Ovary (tissue), 3 donors: ENCODE results near the gene FANCC.

Source experiments
- CTCF ChIP-seq, 3 donors: fragments of 450-650 bp in 2 of 3; fragments of 200-600 bp in 1 of 3; IDR thresholded peaks; one replicate each; pipeline versions ENCODE4 v1.5.1 to v1.8.0; 2016 to 2022; ENCODE audit warnings: antibody characterized with exemption in 3 of 3, mild to moderate bottlenecking in 1 of 3
- EP300 ChIP-seq: sonication (generic); formaldehyde crosslinking; IDR thresholded peaks from one replicate; pipeline ENCODE4 v1.6.1; 2017; ENCODE audit warnings: antibody characterized with exemption
- donor health status: DM: no; HTN: no; CAD: no.

DNA sequence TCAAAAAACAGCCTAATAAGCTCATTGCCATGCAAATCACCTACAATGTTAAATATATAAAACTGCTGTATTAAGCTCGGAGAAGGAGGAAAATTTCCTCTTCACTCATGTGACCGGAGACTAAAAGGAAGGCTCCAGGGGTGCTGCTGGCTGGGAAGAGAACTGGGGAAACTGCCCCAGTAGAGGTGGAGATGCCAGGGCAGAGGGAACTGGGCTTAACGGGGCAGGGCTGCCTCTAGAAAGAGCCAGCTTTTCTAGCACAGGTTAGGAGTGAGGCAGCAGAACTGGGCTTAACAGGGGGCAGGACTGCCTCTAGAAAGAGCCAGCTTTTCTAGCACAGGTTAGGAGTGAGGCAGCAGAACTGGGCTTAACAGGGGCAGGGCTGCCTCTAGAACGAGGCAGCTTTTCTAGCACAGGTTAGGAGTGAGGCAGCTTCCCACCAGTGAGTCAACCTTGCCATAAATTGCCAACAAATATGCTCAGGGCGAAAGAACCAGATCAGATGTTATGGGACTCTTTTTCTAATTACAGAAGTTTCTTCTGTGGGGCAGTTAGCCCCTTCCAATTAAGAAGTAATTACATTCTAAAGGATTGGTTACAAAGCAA lies 115.3 kb downstream of the FANCC start:
- no peak for TF ChIP-seq CTCF (IDR thresholded peaks at IDR 0.05)
- no peak for TF ChIP-seq EP300
